GM12865 (cell line): ENCODE results near the gene ATP9A.
"Not testable (repeated sequence)": the region's sequence is repeated elsewhere in the genome, so short reads cannot be mapped to it uniquely, and the experiment has no call there.

Source experiments
- DNase-seq: peaks from one replicate; pipeline ENCODE4 v3.0.0; 2010; ENCODE audit warnings: low read depth
- H3K4me3 ChIP-seq: 2 replicates; pipeline ENCODE4 v1.5.1; 2011; ENCODE audit warnings: mild to moderate bottlenecking, low read depth, low read length, control low read depth
- TF ChIP-seq, protein P1 (sequence below): IDR thresholded peaks from 2 replicates; pipeline ENCODE4 v1.5.1; 2011; ENCODE audit warnings: low read length, control low read depth, low read depth, inconsistent platforms; ENCODE audit not compliant: insufficient read depth; ENCODE audit errors: missing control alignments

The ATP9A gene

DNA sequence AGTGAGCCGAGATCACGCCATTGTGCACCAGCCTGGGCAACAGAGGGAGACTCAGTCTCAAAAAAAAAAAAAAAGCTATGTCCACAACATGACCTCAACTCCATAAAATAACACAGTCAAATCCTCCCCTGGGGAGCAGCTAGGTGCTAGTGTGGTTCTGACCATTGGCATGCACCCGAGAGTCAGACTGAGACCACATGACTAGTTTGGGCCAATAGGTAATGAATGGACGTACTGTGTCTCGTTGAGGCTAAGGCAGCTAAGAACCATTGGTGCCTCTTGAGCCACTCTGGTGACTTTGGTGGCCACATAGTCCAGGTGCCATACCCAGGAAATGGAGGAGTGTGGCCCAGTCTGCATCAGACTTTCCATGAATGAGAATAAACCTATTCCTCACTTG lies 40.3 kb downstream of the ATP9A start:
- TF ChIP-seq, protein P1, sequence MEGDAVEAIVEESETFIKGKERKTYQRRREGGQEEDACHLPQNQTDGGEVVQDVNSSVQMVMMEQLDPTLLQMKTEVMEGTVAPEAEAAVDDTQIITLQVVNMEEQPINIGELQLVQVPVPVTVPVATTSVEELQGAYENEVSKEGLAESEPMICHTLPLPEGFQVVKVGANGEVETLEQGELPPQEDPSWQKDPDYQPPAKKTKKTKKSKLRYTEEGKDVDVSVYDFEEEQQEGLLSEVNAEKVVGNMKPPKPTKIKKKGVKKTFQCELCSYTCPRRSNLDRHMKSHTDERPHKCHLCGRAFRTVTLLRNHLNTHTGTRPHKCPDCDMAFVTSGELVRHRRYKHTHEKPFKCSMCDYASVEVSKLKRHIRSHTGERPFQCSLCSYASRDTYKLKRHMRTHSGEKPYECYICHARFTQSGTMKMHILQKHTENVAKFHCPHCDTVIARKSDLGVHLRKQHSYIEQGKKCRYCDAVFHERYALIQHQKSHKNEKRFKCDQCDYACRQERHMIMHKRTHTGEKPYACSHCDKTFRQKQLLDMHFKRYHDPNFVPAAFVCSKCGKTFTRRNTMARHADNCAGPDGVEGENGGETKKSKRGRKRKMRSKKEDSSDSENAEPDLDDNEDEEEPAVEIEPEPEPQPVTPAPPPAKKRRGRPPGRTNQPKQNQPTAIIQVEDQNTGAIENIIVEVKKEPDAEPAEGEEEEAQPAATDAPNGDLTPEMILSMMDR, result no peak
- DNase-seq, result no peak
- H3K4me3 ChIP-seq, result no peak overlapping the region

DNA sequence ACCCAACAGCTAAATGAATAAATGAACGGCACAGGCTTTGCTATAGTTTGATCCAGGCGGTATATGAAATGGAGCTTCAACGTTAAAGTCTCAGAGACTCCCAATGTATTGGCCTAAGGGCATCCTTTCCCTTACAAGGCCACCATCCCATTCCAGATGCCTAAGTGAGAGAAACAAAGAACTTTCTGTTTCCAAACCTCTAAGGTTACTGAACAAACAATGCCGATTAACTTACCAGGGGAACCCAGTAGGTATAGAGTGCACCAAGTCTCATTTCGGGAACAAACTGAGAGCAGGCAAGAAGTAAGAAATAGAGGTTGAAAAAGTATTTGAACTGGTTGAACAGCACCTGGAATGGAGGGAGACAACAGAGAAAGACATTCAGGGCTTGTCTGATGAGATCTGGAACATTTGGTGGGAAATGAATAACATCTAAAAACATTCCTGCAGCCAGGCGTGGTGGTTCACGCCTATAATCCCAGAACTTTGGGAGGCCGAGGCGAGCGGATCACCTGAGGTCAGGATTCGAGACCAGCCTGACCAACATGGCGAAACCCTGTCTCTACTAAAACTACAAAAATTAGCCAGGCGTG lies 42.5 kb downstream of the ATP9A start:
- no peak for DNase-seq
- TF ChIP-seq, protein P1, result no peak

DNA sequence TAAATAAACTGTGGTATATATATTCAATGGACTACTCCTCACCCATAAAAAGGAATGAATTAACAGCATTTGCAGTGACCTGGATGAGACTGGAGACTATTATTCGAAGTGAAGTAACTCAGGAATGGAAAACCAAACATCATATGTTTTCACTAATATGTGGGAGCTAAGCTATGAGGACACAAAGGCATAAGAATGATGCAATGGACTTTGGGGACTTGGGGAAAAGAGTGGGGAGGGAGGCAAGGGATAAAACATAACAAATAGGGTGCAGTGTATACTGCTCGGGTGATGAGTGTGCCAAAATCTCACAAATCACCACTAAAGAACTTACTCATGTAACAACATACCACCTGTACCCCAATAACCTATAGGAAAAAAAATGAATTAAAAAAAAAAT lies 45.2 kb downstream of the ATP9A start:
- not testable (repeated sequence) for DNase-seq, H3K4me3 ChIP-seq

More for the DNA sequence above, 42.5 kb downstream of the ATP9A start:
- no peak overlapping the region for H3K4me3 ChIP-seq

DNA sequence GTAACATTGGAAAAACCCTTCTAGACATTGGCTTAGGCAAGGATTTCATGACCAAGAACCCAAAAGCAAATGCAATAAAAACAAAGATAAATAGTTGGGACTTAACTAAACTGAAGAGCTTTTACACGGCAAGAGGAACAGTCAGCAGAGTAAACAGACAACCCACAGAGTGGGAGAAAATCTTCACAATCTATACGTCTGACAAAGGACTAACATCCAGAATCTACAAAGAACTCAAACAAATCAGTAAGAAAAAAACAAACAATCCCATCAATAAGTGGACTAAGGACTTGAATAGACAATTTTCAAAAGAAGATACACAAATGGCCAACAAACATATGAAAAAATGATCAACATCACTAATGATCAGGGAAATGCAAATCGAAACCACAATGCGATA lies 45.9 kb downstream of the ATP9A start:
- H3K4me3 ChIP-seq, result not testable (repeated sequence)

DNA sequence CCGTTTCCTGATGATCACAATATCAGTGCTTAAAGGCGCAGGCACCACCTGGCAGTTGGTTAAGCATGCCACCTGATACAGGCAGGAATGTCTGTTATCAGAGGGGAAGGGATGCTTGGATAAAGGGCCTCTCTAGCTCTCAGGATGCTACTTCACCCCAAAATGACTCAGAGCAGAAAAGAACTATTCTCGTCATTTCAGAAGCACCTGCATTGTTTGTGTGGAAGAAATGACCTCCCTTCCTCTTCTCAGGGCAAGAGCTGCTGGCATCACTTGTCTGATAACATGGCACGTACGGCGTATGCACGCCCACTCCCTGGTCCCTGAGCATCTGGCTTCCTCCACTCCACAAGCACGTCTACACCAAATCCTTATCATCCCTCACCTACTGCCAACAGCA lies 47.3 kb downstream of the ATP9A start:
- no peak for DNase-seq
- TF ChIP-seq, protein P1, result no peak
- H3K4me3 ChIP-seq, result no peak overlapping the region

More for the DNA sequence above, 45.9 kb downstream of the ATP9A start:
- DNase-seq, result not testable (repeated sequence)

DNA sequence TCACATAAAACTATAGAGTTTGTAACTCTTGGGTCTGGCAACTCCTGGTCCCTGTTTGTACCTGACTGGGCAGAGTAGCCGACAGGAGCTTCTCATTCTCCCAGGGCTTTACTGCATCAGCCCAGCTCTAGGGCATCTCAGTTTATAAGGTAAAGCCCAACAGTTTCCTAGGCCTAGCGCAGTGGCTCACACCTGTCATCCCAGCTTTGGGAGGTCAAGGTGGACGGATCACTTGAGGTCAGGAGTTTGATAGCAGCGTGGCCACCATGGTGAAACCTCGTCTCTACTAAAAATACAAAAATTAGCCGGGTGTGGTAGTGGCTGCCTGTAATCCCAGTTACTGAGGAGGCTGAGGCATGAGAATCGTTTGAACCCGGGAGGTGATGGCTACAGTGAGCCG lies 47.8 kb downstream of the ATP9A start:
- TF ChIP-seq, protein P1, result no peak
- H3K4me3 ChIP-seq, result no peak overlapping the region
- no peak for DNase-seq

DNA sequence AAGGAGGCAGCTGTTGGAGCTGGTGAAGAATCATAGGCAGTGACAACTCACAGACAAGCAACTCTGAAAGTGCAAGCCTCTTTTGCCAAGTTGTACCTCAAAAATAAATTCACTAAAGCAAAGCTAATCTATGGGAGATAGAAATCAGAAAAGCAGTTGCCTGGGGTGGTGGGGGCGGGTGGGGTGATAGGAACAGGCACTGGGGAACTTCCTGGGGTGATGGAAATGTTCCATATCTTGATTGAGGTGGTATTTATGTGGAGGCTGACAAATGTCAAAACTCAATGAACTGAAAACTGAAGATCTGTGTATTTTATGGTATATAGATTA lies 52.4 kb downstream of the ATP9A start:
- TF ChIP-seq, protein P1, result no peak
- DNase-seq, result no peak
- no peak overlapping the region for H3K4me3 ChIP-seq

DNA sequence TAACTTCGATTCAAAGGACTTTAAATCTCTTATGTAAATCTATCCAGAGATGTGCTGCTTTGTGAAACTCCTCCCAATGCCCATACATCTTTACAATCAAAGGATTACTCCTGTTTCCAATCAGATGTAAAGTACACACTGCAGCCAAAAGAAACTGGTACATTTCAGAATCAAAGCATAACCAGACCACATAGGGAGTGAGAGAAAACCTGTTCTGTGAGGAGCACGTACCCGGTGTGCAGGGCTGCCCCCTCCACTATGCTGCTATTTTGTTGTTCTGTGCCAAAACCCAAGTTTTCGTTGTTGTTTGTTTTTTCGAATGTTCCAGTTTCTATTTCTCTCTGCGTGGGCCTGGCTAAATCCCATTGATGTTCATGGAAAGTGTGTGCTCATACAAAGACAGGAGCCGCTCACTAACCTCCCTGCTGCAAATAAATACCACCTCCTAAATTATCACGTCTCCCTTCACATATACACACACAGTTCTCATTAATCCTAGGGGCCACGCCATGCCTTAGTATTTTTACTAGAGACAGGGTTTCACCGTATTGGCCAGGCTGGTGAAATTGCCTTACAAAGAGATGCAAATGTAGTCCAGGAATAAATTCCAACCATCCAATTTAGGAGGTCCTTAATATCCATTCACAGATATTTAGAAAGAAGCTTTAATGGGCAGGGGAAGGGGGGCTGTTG lies 52.9 kb downstream of the ATP9A start:
- no peak for DNase-seq
- TF ChIP-seq, protein P1, result no peak
- H3K4me3 ChIP-seq, result no peak overlapping the region
